Upper lobe of left lung (tissue), 4 donors: Measurements from ENCODE around the gene SECISBP2.
"Not testable (repeated sequence)": the region's sequence is repeated elsewhere in the genome, so short reads cannot be mapped to it uniquely, and the experiment has no call there.

Experiments
- CTCF ChIP-seq, 6 experiments: fragments of 450-650 bp in 4 of 6; fragments of 200-600 bp in 2 of 6; sonication (generic) in 2 of 6; IDR thresholded peaks; one replicate each; pipeline ENCODE4 v1.5.1; 2016 to 2019; ENCODE audit warnings: antibody characterized with exemption in 6 of 6
- EP300 ChIP-seq, 4 donors: sonication (generic); formaldehyde crosslinking; IDR thresholded peaks; one replicate each; pipeline ENCODE4 v1.5.1; 2017; ENCODE audit warnings: antibody characterized with exemption in 4 of 4, control low read depth in 2 of 4
- POLR2A ChIP-seq, 4 donors: fragments of 450-650 bp; IDR thresholded peaks; one replicate each; pipeline ENCODE4 v1.5.1; 2016 to 2017; ENCODE audit warnings: antibody characterized with exemption in 4 of 4, mild to moderate bottlenecking in 2 of 4
- POLR2AphosphoS5 ChIP-seq, 2 donors: sonication (generic); formaldehyde crosslinking; IDR thresholded peaks; one replicate each; pipeline ENCODE4 v1.5.1; 2017; ENCODE audit warnings: antibody characterized with exemption in 2 of 2

DNA sequence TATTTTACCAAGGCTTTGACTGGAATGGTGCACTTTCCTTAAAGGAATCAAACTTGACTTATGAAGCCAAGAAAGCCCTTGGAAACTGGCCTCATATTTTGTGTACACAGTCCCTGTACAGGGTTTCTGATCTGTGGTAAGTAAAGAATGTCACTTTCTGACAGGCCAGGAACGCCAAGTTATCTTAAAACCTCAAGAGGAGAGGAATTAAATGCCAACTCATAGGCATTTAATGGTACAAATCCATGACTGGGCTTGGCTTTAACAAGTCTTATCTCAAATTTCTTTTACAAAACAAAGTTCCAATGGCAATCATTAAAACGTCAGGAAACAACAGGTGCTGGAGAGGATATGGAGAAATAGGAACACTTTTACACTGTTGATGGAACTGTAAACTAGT lies 16.3 kb upstream of the SECISBP2 start:
- TF ChIP-seq CTCF, EP300, POLR2A, POLR2AphosphoS5 (IDR thresholded peaks at IDR 0.05): not testable (repeated sequence)
